GM21528 (cell line): Measurements from ENCODE around the gene PSMD3.

ENCODE experiments used
- ATAC-seq: cut with Tn5 transposase; IDR thresholded peaks from one replicate; pipeline ENCODE4 v1.9.1; 2021; ENCODE audit warnings: mild to moderate bottlenecking, moderate library complexity; ENCODE audit not compliant: unreplicated experiment, low FRiP score

PSMD3 gene

DNA sequence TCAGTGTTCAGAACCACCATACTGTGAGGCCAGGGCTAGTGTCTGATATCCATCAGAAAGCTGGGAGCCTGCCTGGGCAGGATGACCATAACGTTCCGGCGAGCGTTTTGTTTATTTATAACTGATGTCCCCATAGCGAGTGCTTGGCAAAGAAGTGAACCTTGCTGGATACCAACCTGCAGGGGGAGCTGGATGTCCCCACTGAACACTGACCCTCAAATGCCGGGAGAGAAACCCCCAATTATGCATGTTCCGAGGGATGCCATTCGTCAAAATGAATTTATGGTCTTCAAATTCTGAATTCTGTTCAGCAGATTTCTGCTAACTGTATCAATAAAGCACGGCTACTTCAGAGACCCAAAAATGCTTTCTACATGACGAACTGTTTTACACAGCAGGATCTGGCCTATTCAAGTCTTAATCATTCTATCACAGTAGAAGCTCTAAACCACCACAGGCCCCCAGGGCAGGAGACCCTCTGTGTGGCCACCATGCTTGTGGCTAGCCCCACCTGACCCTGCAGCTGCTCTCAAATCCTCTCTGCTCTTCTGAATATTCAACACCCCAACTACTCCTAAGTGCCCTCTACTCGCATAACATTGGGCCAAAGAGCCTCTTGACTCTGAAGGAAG, 58.4 kb downstream of the PSMD3 start:
- no peak for ATAC-seq

DNA sequence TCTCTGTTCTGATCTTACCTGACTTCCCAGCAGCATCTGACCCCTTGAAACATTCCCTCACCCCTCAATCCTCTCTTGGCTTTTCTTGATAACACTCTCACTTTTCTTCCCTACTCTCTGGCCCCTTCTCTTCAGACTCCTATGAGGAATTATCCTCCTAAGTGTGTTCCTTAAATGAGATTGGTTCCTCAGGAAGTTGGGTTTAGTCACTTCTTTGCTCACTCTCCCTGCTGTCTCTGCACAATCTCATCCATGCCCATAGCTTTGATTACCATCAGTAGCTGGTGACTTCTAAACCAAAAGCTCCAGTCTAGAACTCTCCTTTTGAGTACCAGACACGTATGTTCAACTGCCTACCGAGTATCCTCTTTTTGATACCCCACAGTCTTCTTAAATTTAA, 60.6 kb downstream of the PSMD3 start:
- no peak for ATAC-seq
